Skeletal muscle satellite cell (primary cell): Measurements from ENCODE around the gene ADCY10.

Source experiments
- H3K27me3 ChIP-seq: 2 replicates; pipeline ENCODE4 v1.7.0; 2013; ENCODE audit warnings: low read length; ENCODE audit not compliant: control insufficient read depth, insufficient read depth
- H3K36me3 ChIP-seq: 2 replicates; pipeline ENCODE4 v1.7.0; 2013; ENCODE audit warnings: mild to moderate bottlenecking, control low read depth, low read length; ENCODE audit not compliant: insufficient read depth
- H3K4me1 ChIP-seq: 2 replicates; pipeline ENCODE4 v1.7.0; 2013; ENCODE audit warnings: low read length; ENCODE audit not compliant: control insufficient read depth, insufficient read depth
- H3K4me2 ChIP-seq: 2 replicates; pipeline ENCODE4 v1.7.0; 2013; ENCODE audit warnings: mild to moderate bottlenecking, low read length
- H3K4me3 ChIP-seq: 2 replicates; pipeline ENCODE4 v1.7.0; 2013; ENCODE audit warnings: low read length
- H3K9ac ChIP-seq: 2 replicates; pipeline ENCODE4 v1.7.0; 2013; ENCODE audit warnings: mild to moderate bottlenecking, low read depth, low read length, moderate library complexity
- H3K9me3 ChIP-seq: replicated peaks from 2 replicates; pipeline ENCODE4 v1.7.0; 2013; ENCODE audit warnings: mild to moderate bottlenecking, control low read depth, low read length

ADCY10 gene

DNA sequence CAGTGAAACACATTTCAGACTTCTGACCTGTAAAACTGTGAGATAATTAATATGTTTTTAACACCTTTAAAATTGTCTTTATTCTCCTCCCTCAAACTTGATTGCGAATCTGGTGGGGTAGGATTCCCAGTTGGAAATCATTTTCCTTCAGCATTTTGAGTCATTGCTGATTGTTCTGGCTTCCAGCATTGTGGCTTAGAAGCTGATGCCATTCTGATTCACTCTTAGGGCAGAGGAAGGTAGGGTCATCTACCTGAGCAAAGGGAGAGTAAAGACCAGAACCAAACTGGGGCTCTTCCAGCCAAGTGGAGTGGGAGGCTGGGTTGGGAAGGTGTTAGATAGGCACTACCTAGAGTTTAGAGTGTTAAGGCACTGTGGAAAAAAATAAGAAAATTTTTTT, 131.0 kb downstream of the ADCY10 start:
- Histone ChIP-seq H3K36me3 (peaks cover 19% of the 10 kb centered on the region), H3K9ac (no peak overlapping the region), H3K4me3 (no peak overlapping the region), H3K4me1 (no peaks in the 10 kb centered on the region), H3K27me3 (no peaks in the 10 kb centered on the region), H3K4me2 (no peak overlapping the region), H3K9me3 (no peaks in the 10 kb centered on the region)

GRCh38 chr1:167781558-167781957, 132.4 kb downstream of the ADCY10 start:
- no peaks in the 10 kb centered on the region for H3K9me3 ChIP-seq
- peaks cover 26% of the 10 kb centered on the region for H3K36me3 ChIP-seq
- H3K4me1 ChIP-seq: no peaks in the 10 kb centered on the region
- H3K9ac ChIP-seq: no peak overlapping the region
- H3K27me3 ChIP-seq: no peaks in the 10 kb centered on the region
- H3K4me2 ChIP-seq: no peak overlapping the region
- H3K4me3 ChIP-seq: no peak overlapping the region

DNA sequence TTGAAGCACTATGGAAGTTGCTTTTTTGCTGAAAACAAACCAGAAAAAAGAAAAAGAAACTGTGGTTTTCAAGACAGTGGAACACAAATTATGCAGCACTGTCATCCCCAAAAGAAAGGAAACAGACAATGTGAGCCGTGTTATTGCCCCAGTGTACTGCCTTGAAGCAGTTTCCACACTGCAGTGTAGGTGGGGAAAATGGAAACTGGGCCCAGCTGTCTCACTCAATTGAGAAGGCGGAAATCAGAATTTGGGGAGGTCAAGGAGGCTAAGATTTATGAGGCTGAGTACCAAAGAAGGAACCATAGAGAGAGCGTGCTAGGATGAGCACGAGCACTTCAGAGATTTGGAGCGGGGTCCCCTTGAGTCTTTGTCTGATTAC, 136.7 kb downstream of the ADCY10 start:
- Histone ChIP-seq H3K9ac (no peak overlapping the region), H3K9me3 (no peaks in the 10 kb centered on the region), H3K36me3 (peaks cover 38% of the 10 kb centered on the region), H3K27me3 (no peaks in the 10 kb centered on the region), H3K4me2 (no peak overlapping the region), H3K4me1 (peaks cover 10% of the 10 kb centered on the region), H3K4me3 (no peak overlapping the region)

DNA sequence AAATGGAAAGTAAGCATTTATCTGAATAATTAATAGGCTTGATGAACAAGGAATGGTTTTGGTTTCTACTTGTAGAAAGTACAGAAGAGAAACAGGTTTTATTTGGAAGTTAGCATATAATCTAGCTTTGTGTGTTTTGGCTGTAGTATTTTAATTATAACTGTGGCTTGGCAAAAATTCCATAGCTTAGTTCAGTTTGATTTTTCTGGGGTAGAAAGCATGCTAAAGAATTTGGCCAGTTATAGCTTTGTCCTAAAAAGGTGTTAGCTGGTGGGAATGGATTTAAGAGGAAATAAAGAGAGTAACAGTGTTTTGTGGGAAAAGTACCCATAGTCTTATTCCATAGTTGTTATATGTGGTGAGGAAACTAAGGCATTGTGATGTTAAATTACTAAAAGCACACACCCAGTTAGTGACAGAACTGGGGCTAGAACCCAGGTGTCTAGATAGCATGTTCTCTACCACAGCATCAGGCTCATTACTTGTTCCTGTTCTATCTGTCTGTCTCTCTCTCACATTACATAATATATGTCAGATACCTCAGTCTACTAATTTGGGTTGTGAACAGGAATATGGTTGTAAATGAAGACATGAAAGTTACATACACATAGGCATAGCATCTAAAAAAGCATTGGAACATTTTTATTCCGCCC, 137.2 kb downstream of the ADCY10 start:
- Histone ChIP-seq H3K9me3 (no peaks in the 10 kb centered on the region), H3K4me3 (no peak overlapping the region), H3K27me3 (no peaks in the 10 kb centered on the region), H3K9ac (no peak overlapping the region), H3K36me3 (peaks cover 43% of the 10 kb centered on the region), H3K4me2 (no peak overlapping the region), H3K4me1 (peaks cover 10% of the 10 kb centered on the region)

- Histone ChIP-seq H3K4me1 (peaks cover 10% of the 10 kb centered on the region), H3K27me3 (no peaks in the 10 kb centered on the region)
These were observed 137.8 kb downstream of the ADCY10 start for GRCh38 chr1:167776151-167776550.

GRCh38 chr1:167775178-167775577, 138.8 kb downstream of the ADCY10 start:
- no peaks in the 10 kb centered on the region for H3K27me3 ChIP-seq
- H3K4me3 ChIP-seq: no peak overlapping the region
- H3K4me2 ChIP-seq: no peak overlapping the region
- H3K4me1 ChIP-seq: peaks cover 10% of the 10 kb centered on the region
- H3K9ac ChIP-seq: no peak overlapping the region
- H3K36me3 ChIP-seq: peaks cover 45% of the 10 kb centered on the region
- no peaks in the 10 kb centered on the region for H3K9me3 ChIP-seq

More at GRCh38 chr1:167776151-167776550, 137.8 kb downstream of the ADCY10 start:
- no peak overlapping the region for H3K4me2 ChIP-seq
- no peak overlapping the region for H3K4me3 ChIP-seq
- H3K9ac ChIP-seq: no peak overlapping the region
- H3K9me3 ChIP-seq: no peaks in the 10 kb centered on the region
- peaks cover 45% of the 10 kb centered on the region for H3K36me3 ChIP-seq

DNA sequence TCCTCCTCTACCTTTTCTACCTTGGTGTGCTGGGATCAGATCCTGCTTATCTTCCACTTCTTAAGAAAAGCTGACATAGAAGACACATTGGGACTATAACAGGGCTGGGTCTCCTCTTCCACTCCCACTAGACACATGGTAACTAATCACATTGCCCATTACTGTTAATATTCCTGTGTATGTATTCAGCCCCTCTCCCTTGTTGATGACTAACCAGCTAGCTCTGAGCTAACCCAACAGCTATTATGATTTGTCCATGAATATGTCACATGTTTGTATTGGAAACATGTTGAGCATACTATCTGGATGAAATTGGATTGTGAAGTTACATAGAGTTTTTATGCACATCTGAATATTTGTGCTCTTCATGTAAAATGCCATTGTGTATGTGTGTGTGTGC, 139.2 kb downstream of the ADCY10 start:
- H3K36me3 ChIP-seq: peaks cover 48% of the 10 kb centered on the region
- H3K9me3 ChIP-seq: no peaks in the 10 kb centered on the region
- no peaks in the 10 kb centered on the region for H3K27me3 ChIP-seq
- H3K9ac ChIP-seq: no peak overlapping the region
- peaks cover 10% of the 10 kb centered on the region for H3K4me1 ChIP-seq
- H3K4me2 ChIP-seq: no peak overlapping the region
- no peak overlapping the region for H3K4me3 ChIP-seq

DNA sequence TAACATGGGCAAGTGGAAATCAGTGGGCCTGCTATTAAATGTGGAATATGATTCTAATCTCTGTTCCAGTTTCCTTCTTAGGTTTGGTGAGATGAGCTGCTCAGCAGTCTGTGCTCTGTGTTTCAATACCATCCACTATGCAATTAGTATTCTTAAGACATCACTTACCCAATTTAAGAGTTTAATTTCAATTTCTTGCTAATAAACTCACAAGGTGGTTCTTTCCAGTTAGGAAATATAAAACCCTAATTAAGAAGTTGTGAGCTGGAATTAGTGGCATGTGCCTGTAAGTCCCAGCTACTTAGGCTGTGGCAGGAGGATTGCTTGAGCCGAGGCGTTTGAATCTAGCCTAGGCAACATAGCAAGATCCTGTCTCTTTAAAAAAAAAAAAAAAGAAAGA, 140.4 kb downstream of the ADCY10 start:
- H3K4me1 ChIP-seq: peaks cover 10% of the 10 kb centered on the region
- no peak overlapping the region for H3K4me3 ChIP-seq
- no peak overlapping the region for H3K9ac ChIP-seq
- peaks cover 60% of the 10 kb centered on the region for H3K36me3 ChIP-seq
- H3K27me3 ChIP-seq: no peaks in the 10 kb centered on the region
- H3K4me2 ChIP-seq: no peak overlapping the region
- H3K9me3 ChIP-seq: no peaks in the 10 kb centered on the region

DNA sequence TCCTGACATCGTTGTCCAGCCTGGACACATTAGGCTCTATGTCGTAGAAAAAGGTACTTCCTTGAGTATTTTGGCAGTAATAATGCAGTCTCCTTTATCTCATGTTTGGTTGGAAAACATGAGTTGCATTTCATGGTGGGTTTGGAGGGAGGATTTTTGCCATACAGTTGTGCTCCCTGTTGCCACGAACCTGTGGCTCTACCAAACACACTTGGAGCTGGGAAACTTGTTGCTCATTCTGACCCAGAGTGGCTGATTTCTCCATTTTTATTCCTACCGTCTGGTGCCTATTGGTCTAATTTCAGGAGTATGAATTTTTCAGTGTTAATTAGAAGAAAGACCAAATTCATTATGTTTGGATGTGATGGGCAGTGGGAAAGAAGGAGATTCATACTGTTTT, 141.5 kb downstream of the ADCY10 start:
- H3K27me3 ChIP-seq: no peaks in the 10 kb centered on the region
- peaks cover 10% of the 10 kb centered on the region for H3K4me1 ChIP-seq
- H3K4me2 ChIP-seq: no peak overlapping the region
- no peak overlapping the region for H3K4me3 ChIP-seq
- H3K9me3 ChIP-seq: no peaks in the 10 kb centered on the region
- no peak overlapping the region for H3K9ac ChIP-seq
- H3K36me3 ChIP-seq: peaks cover 64% of the 10 kb centered on the region

DNA sequence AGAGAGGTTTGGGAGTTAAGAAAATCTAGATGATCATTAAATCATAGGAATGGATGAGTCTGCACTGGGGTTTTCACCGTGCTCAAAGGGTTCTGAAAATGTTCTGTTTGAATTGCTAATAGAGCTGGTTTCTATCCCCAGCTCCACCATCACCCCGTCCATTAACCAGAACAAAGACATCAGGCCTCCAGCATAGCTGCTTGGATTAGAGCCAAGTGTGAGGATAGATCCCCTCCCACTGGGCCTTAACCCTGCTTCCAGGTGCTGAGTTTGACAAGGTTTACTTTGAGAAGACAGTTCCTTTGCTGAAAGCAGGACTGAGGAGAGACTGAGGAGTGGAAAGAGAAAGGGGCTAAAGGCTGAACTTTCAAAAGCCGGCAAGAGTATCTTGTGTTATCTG, 143.8 kb downstream of the ADCY10 start:
- Histone ChIP-seq H3K9ac (no peak overlapping the region), H3K4me2 (no peak overlapping the region), H3K4me3 (no peak overlapping the region), H3K36me3 (peaks cover 53% of the 10 kb centered on the region), H3K27me3 (no peaks in the 10 kb centered on the region), H3K9me3 (no peaks in the 10 kb centered on the region), H3K4me1 (peaks cover 8% of the 10 kb centered on the region)

- Histone ChIP-seq H3K4me3 (no peak overlapping the region), H3K4me2 (no peak overlapping the region), H3K4me1 (no peaks in the 10 kb centered on the region), H3K27me3 (no peaks in the 10 kb centered on the region), H3K9me3 (no peaks in the 10 kb centered on the region), H3K36me3 (peaks cover 39% of the 10 kb centered on the region), H3K9ac (no peak overlapping the region)
These were observed 146.2 kb downstream of the ADCY10 start for GRCh38 chr1:167767761-167768160.

GRCh38 chr1:167766538-167766937, 147.4 kb downstream of the ADCY10 start:
- Histone ChIP-seq H3K36me3 (peaks cover 28% of the 10 kb centered on the region), H3K27me3 (no peaks in the 10 kb centered on the region), H3K4me1 (no peaks in the 10 kb centered on the region), H3K9ac (no peak overlapping the region), H3K9me3 (no peaks in the 10 kb centered on the region), H3K4me3 (no peak overlapping the region), H3K4me2 (no peak overlapping the region)
